Natural killer cell (primary cell): ENCODE data around the gene TMEM234. TPM values are rescaled to one million over a fixed set of nuclear protein-coding genes. Genes with fewer than 3 reads are reported as not detected.
A peak's percentile ranks its signal among the peaks of the same experiment; 100 is the strongest.

Experiments
- ATAC-seq, 3 donors: fragments of 150-1000 bp in 2 of 3; fragments of 200-7000 bp in 1 of 3; cut with Tn5 transposase; 1 replicate in 1 of 3; 2 replicates in 2 of 3; pipeline ENCODE4 v1.10.0; 2021; ENCODE audit warnings: mild to moderate bottlenecking in 2 of 3, moderate library complexity in 2 of 3
- DNase-seq, 2 donors: peaks; one replicate each; pipeline versions ENCODE4 v3.0.0 to v3.0.0-alpha.2; 2013 to 2021; ENCODE audit warnings: mixed read lengths in 1 of 2
- H3K27ac ChIP-seq: one replicate; pipeline ENCODE4 v1.5.1; 2013; ENCODE audit warnings: mild to moderate bottlenecking, low read length
- H3K27me3 ChIP-seq: one replicate; pipeline ENCODE4 v1.6.1; 2013; ENCODE audit warnings: low read length; ENCODE audit not compliant: control insufficient read depth, insufficient read depth
- H3K36me3 ChIP-seq: one replicate; pipeline ENCODE4 v1.6.1; 2013; ENCODE audit warnings: low read length; ENCODE audit not compliant: control insufficient read depth, insufficient read depth
- H3K4me1 ChIP-seq: one replicate; pipeline ENCODE4 v1.6.1; 2013; ENCODE audit warnings: low read length; ENCODE audit not compliant: control insufficient read depth, insufficient read depth
- H3K4me3 ChIP-seq: one replicate; pipeline ENCODE4 v1.5.1; 2013; ENCODE audit warnings: low read length
- H3K9me3 ChIP-seq: one replicate; pipeline ENCODE4 v1.6.1; 2013; ENCODE audit warnings: low read length; ENCODE audit not compliant: control insufficient read depth, insufficient read depth
- H3K27ac Mint-ChIP-seq, 2 donors: one replicate each; pipeline ENCODE4 v1.8.0; 2022; ENCODE audit warnings: mild to moderate bottlenecking in 2 of 2, mixed read lengths in 2 of 2, moderate library complexity in 1 of 2
- H3K27me3 Mint-ChIP-seq, 2 donors: one replicate each; pipeline ENCODE4 v1.8.0; 2022; ENCODE audit warnings: low read depth in 2 of 2, mixed read lengths in 2 of 2
- H3K36me3 Mint-ChIP-seq: one replicate; pipeline ENCODE4 v1.8.0; 2022; ENCODE audit warnings: mixed read lengths
- H3K4me1 Mint-ChIP-seq, 2 donors: one replicate each; pipeline ENCODE4 v1.8.0; 2022; ENCODE audit warnings: mixed read lengths in 2 of 2
- H3K4me3 Mint-ChIP-seq: one replicate; pipeline ENCODE4 v1.8.0; 2022; ENCODE audit warnings: mild to moderate bottlenecking, moderate library complexity, mixed read lengths
- H3K9me3 Mint-ChIP-seq, 2 donors: one replicate each; pipeline ENCODE4 v1.8.0; 2022; ENCODE audit warnings: mixed read lengths in 2 of 2
- CTCF ChIP-seq: fragments of 200-600 bp; IDR thresholded peaks from one replicate; pipeline ENCODE4 v1.8.0; 2022; ENCODE audit warnings: antibody characterized with exemption
- WGBS: methylation state at CpG from one replicate; pipeline ENCODE4 v1.1.7; 2013; ENCODE audit warnings: missing lambda C conversion rate; ENCODE audit not compliant: insufficient coverage; 5-methylcytosine and 5-hydroxymethylcytosine counted together
- intact Hi-C: fragments of 100-400 bp; cut with micrococcal nuclease; formaldehyde crosslinking; loops from one replicate; pipeline ENCODE4 v1.14.2; 2022
- total RNA-seq, 4 donors: library from RNA; stranded (reverse); fragments of 120-200 nt in 1 of 4; gene quantifications; one replicate each; pipeline versions ENCODE4 v1.2.3 to v1.2.4, GENCODE V29; 2013 to 2022

TMEM234 gene
- total RNA-seq, 3 donors from 2014 or later (not counting 1 experiment from before 2014, with no cell fraction given) = 22.2 to 27.1 (median 24.7) TPM

GRCh38 chr1:32256473-32257226 is 34.5 kb upstream of the TMEM234 start:
- 25% methylated on average over 8 of the region's 9 CpGs for WGBS
- H3K27me3 Mint-ChIP-seq = no peaks in the 10 kb centered on the region
- peak overlapping the region; percentile 93 to 96 for H3K27ac Mint-ChIP-seq
- no peaks in the 10 kb centered on the region for H3K27me3 ChIP-seq
- peaks cover 39 to 57% of the 10 kb centered on the region in 2 donors for H3K4me1 Mint-ChIP-seq
- H3K4me1 ChIP-seq = peaks cover 92% of the 10 kb centered on the region
- H3K4me3 Mint-ChIP-seq = peak overlapping the region; percentile 87
- no peaks in the 10 kb centered on the region for H3K9me3 Mint-ChIP-seq
- ATAC-seq (peak; percentile 7 to 12 (median 8)), DNase-seq (peak in 1 of 2 donors; percentile 56)
- H3K9me3 ChIP-seq = no peaks in the 10 kb centered on the region
- TF ChIP-seq CTCF = no peak
- H3K4me3 ChIP-seq = peak overlapping the region; percentile 8
- H3K27ac ChIP-seq = peak overlapping the region; percentile 86
- H3K36me3 ChIP-seq = peaks cover 5% of the 10 kb centered on the region
- no peaks in the 10 kb centered on the region for H3K36me3 Mint-ChIP-seq
- intact Hi-C loops = no loop called here

GRCh38 chr1:32255072-32256071 is 33.2 kb upstream of the TMEM234 start:
- Mint-ChIP-seq H3K4me1 (peaks cover 47 to 65% of the 10 kb centered on the region in 2 donors), H3K27me3 (no peaks in the 10 kb centered on the region), H3K27ac (peak overlapping the region; percentile 93 to 96), H3K9me3 (no peaks in the 10 kb centered on the region), H3K36me3 (no peaks in the 10 kb centered on the region), H3K4me3 (peak overlapping the region; percentile 85)
- Histone ChIP-seq H3K27me3 (no peaks in the 10 kb centered on the region), H3K4me3 (no peak overlapping the region), H3K9me3 (no peaks in the 10 kb centered on the region), H3K4me1 (peaks cover 98% of the 10 kb centered on the region), H3K36me3 (peaks cover 5% of the 10 kb centered on the region), H3K27ac (peak overlapping the region; percentile 86)
- intact Hi-C loops = no loop called here
- WGBS = 61% methylated on average over 6 of the region's 10 CpGs
- no peak for TF ChIP-seq CTCF
- peak in 1 of 2 donors; percentile 58 for DNase-seq
- peak in 1 of 3 donors; percentile 7 for ATAC-seq

GRCh38 chr1:32250893-32251716 is 29.0 kb upstream of the TMEM234 start, which contains the start of gene LCK:
TSS of gene LCK (plus strand) at chr1:32251265. CDS start at chr1:32274330, 23,065 bp downstream.
- WGBS = 9% methylated on average over 25 of the region's 25 CpGs

More at GRCh38 chr1:32250893-32251716, 29.0 kb upstream of the TMEM234 start, which contains the start of gene LCK:
- Mint-ChIP-seq H3K4me3 (peak within 1 kb of the TSS; percentile 100), H3K4me1 (peaks cover 61 to 78% of the 10 kb centered on the region in 2 donors), H3K27ac (peak within 1 kb of the TSS; percentile 93 to 96), H3K36me3 (no peaks in the 10 kb centered on the region), H3K27me3 (no peaks in the 10 kb centered on the region), H3K9me3 (no peaks in the 10 kb centered on the region)
- DNase-seq (peak; percentile 56 to 80), ATAC-seq (peak; percentile 13 to 28 (median 24))
- H3K27me3 ChIP-seq = no peaks in the 10 kb centered on the region
- no peaks in the 10 kb centered on the region for H3K36me3 ChIP-seq
- H3K4me3 ChIP-seq = peak within 1 kb of the TSS; percentile 68
- peaks cover 90% of the 10 kb centered on the region for H3K4me1 ChIP-seq
- intact Hi-C loops = loop anchor here (2.0 to 5.0 kb wide), 3 partner anchors 14 to 40 kb away; no protein-coding TSS in a partner anchor
- no peak for TF ChIP-seq CTCF
- no peaks in the 10 kb centered on the region for H3K9me3 ChIP-seq
- peak within 1 kb of the TSS; percentile 86 for H3K27ac ChIP-seq
